Fibroblast of pulmonary artery (primary cell): Measurements from ENCODE around the gene S100A13.
A peak's percentile ranks its signal among the peaks of the same experiment; 100 is the strongest.

Source experiments
- DNase-seq: peaks from one replicate; pipeline ENCODE4 v3.0.0-alpha.2; 2010; ENCODE audit warnings: low read depth
- H3K4me3 ChIP-seq: replicated peaks from 2 replicates; pipeline ENCODE4 v1.5.1; 2011; ENCODE audit warnings: low read depth, mild to moderate bottlenecking, control low read depth, low read length, moderate library complexity
- CTCF ChIP-seq: IDR thresholded peaks from 2 replicates; pipeline ENCODE4 v1.5.1; 2011; ENCODE audit warnings: mild to moderate bottlenecking, control low read depth, low read length, inconsistent platforms; ENCODE audit errors: missing control alignments

Gene S100A13

GRCh38 chr1:153667439-153667838 is 40.1 kb upstream of the S100A13 start:
- H3K4me3 ChIP-seq = no peak overlapping the region
- DNase-seq = no peak
- no peak for TF ChIP-seq CTCF

GRCh38 chr1:153663211-153663610 is 35.9 kb upstream of the S100A13 start:
- no peak for TF ChIP-seq CTCF
- peak; percentile 49 for DNase-seq
- H3K4me3 ChIP-seq = no peak overlapping the region

DNA sequence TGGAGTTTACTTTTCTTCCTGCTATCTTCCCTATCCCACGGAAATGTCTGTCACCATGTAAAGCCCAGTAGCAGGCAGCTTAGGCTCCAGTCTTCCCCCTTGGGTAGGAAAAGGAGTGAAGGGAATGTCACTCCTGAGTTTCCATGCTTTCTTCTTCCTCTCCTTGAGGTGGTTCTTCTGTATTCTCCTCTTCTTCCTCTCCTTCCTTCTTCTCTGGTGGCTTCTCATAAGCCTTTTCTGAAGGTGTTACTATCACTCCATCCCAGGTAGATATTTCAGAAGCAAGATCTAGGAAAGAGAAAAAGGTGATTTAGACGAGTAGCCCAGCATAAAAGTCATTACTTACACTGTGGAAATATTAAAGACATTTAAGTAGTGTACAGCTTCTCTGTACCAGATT is 35.0 kb upstream of the S100A13 start:
- H3K4me3 ChIP-seq = no peak overlapping the region
- no peak for TF ChIP-seq CTCF
- DNase-seq = no peak

DNA sequence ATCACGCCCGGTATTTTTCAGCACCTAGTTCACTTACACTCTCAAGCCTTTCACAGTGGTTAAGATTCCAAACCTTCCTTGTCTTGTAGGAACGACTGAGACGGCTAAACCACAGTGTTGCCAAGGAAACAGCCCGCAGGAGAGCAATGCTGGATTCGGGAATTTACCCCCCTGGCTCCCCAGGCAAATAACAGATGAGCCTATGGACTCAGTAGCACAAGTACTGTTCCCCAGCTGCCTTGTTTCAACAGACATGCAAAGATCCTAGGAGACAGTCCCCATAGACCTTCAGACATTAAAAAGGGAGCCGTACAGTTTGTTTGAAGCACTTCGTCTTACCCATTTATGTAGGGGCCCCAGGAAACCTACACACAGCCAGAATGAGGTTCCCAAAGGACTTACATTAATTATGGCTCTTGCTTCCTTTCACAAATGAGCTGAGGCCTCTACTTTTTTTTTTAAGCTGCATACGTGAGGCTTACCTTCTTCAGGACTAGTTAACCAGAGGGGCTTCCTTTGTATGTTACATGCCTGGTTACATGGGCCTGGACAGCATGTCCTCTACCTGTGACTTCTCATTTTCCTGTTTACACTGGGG is 33.9 kb upstream of the S100A13 start:
- H3K4me3 ChIP-seq = no peak overlapping the region
- no peak for TF ChIP-seq CTCF
- no peak for DNase-seq

GRCh38 chr1:153659656-153660055 is 32.4 kb upstream of the S100A13 start:
- peak overlapping the region; percentile 93 for H3K4me3 ChIP-seq
- no peak for TF ChIP-seq CTCF
- DNase-seq = no peak

DNA sequence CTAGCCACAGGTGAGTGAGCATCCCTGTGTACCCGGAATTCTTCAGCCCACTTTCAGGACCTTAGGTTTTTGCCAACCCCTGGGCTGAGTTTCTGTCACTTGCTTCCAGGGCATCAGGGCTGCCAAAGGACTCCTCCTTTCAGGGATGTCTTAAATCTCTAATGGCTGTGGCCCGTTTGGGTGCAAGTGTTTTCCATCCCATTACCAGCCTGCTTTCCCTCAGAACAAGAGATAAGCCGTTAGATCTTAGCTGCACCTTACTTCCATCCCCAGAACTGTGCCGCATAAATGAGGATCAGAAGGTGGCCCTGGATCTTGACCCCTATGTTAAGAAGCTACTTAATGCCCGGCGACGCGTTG is 31.9 kb upstream of the S100A13 start:
- DNase-seq = no peak
- no peak for TF ChIP-seq CTCF
- peak overlapping the region; percentile 93 for H3K4me3 ChIP-seq

DNA sequence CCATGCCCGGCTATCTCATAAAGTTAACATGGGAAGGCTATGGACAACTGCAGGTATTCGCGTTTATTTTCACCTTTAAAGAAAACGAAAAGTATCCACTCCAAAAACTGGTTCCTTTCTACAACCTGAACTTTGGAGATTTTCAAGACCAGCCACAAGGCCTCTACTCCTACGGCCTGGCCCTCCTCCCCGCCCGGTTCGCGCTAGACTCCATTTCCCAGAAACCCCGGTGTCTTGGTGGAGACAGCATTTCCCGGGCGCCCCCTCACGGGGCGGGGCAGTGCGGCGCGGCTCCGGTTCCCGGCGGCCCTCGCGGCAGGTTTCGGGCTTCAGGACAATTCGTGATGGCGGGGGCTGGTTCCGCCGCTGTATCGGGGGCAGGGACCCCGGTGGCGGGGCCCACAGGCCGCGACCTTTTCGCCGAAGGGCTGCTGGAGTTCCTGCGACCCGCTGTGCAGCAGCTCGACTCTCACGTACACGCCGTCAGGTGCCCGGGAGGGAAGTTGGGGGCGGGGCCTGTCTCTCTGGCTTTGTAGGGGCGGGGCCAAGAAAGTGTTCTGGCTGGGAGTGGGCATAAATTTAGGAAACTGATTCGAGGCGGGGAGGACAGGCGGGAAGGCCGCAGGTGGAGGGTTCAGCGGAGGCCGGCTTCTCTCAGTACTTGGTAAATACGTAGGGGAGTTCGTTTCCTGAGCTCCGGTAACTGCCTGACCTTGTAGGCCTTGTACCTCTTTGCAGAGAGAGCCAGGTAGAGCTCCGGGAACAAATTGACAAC is 31.3 kb upstream of the S100A13 start, which contains the start of gene SNAPIN:
Gene SNAPIN, plus strand, starts transcription at position 304 of the 775 bp plus-strand sequence. Its CDS starts 41 bp downstream, at position 345.
- DNase-seq = peak; percentile 86
- H3K4me3 ChIP-seq = peak within 1 kb of the TSS; percentile 93
- no peak for TF ChIP-seq CTCF
